Caco-2 (cell line): ENCODE measurements around the gene GRM4. TPM values are rescaled to one million over a fixed set of nuclear protein-coding genes. Genes with fewer than 3 reads are reported as not detected.

Source experiments
- BruUV-seq: library from RNA; stranded (reverse); fragments of 400-500 nt; replicated peaks from 2 replicates; lab custom pipeline; 2021; lab: Mats Ljungman, UMichigan
- CTCF ChIA-PET: fragments of 300-600 bp; sonication (Branson Sonifier 250); formaldehyde crosslinking; loops from one replicate; lab custom pipeline; 2022; ENCODE audit warnings: antibody characterized with exemption; lab: Charles Lee
- POLR2A ChIA-PET: fragments of 300-600 bp; sonication (Branson Sonifier 250); formaldehyde crosslinking; loops from one replicate; lab custom pipeline; 2022; ENCODE audit warnings: antibody characterized with exemption; lab: Charles Lee
- DNase-seq, 2 experiments: peaks; one replicate each; pipeline versions ENCODE4 v3.0.0 to v3.0.0-alpha.2; 2020 to 2022
- H3K27me3 ChIP-seq: replicated peaks from 2 replicates; pipeline ENCODE4 v1.6.0; 2011; ENCODE audit warnings: low read length; ENCODE audit not compliant: control insufficient read depth, insufficient read depth
- H3K36me3 ChIP-seq: 2 replicates; pipeline ENCODE4 v1.5.1; 2011; ENCODE audit warnings: low read length; ENCODE audit not compliant: control insufficient read depth, insufficient read depth
- H3K4me1 ChIP-seq: fragments of 250-450 bp; sonication (Bioruptor Pico); 2 replicates; pipeline ENCODE4 v1.5.1; 2020; ENCODE audit warnings: mild to moderate bottlenecking
- H3K4me3 ChIP-seq: 2 replicates; pipeline ENCODE4 v1.5.1; 2011; ENCODE audit warnings: low read depth, mild to moderate bottlenecking, control low read depth, low read length
- H3K9me3 ChIP-seq: fragments of 250-450 bp; sonication (Bioruptor Pico); 2 replicates; pipeline ENCODE4 v1.5.1; 2020; ENCODE audit warnings: mild to moderate bottlenecking, moderate library complexity
- H3K27ac Mint-ChIP-seq: one replicate; pipeline ENCODE4 v1.8.0; 2022; ENCODE audit warnings: mixed read lengths; ENCODE audit not compliant: unreplicated experiment
- H3K27me3 Mint-ChIP-seq: one replicate; pipeline ENCODE4 v1.8.0; 2022; ENCODE audit warnings: mixed read lengths; ENCODE audit not compliant: insufficient read depth, unreplicated experiment
- H3K36me3 Mint-ChIP-seq: one replicate; pipeline ENCODE4 v1.8.0; 2022; ENCODE audit warnings: mild to moderate bottlenecking, mixed read lengths; ENCODE audit not compliant: insufficient read depth, unreplicated experiment
- H3K4me1 Mint-ChIP-seq: one replicate; pipeline ENCODE4 v1.8.0; 2022; ENCODE audit warnings: low read depth, mixed read lengths; ENCODE audit not compliant: unreplicated experiment
- H3K4me3 Mint-ChIP-seq: one replicate; pipeline ENCODE4 v1.8.0; 2022; ENCODE audit warnings: mild to moderate bottlenecking, moderate library complexity, mixed read lengths; ENCODE audit not compliant: unreplicated experiment
- H3K9me3 Mint-ChIP-seq: one replicate; pipeline ENCODE4 v1.8.0; 2022; ENCODE audit warnings: mixed read lengths; ENCODE audit not compliant: unreplicated experiment
- CTCF ChIP-seq, 2 experiments: fragments of 200-600 bp in 1 of 2; IDR thresholded peaks; 1 replicate in 1 of 2; 2 replicates in 1 of 2; pipeline versions ENCODE4 v1.5.1 to v1.8.0; 2011 to 2022; ENCODE audit warnings: antibody characterized with exemption in 1 of 2, control low read depth in 1 of 2, inconsistent platforms in 1 of 2, low read depth in 1 of 2, low read length in 1 of 2, mild to moderate bottlenecking in 1 of 2, moderate library complexity in 1 of 2; ENCODE audit not compliant: insufficient read depth in 1 of 2, severe bottlenecking in 1 of 2, unreplicated experiment in 1 of 2
- intact Hi-C: fragments of 100-400 bp; cut with micrococcal nuclease; formaldehyde crosslinking; loops from one replicate; pipeline ENCODE4 v1.10.0; 2022; ENCODE audit not compliant: unreplicated experiment
- total RNA-seq: library from RNA; stranded (reverse); gene quantifications from 2 replicates; pipeline ENCODE4 v1.2.3, GENCODE V29; 2022

The GRM4 gene
- total RNA-seq, 1 experiment from 2014 or later, result 0.09 TPM

GRCh38 chr6:34152806-34153520, 7.1 kb upstream of the GRM4 start:
- intact Hi-C loops, result loop anchor here (10.0 kb wide), 1 partner anchor 168 kb away; no protein-coding TSS in a partner anchor
- TF ChIP-seq CTCF (IDR thresholded peaks at IDR 0.05; ENCODE audit: insufficient read depth in 1 of 2, low read depth in 1 of 2, low read length in 1 of 2, severe bottlenecking in 1 of 2, unreplicated experiment in 1 of 2), result no peak
- BruUV-seq, result no TSS peak

DNA sequence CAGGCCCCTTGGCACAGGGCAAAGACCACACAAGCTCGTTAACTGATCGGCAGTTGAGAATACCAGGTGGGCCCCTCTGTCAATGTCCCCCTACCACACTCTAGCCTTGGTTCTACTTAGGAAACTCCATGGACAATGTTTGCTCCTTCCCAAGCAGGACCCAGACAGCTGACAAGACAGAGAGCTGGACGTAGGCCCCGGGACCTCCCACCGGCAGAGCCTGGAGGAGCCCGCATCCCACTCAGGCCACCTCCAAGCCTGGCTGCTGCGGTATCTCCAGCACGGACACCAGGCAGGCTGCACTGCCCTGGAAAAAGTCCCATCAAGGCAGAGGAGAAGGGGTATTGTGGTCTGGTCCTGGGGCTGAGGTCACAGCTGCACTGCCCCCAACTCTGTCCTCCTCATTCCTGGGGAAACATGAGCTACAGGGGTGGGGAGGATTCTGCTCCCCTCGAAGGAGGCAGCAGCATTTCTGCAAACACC, 6.2 kb upstream of the GRM4 start:
- TF ChIP-seq CTCF (IDR thresholded peaks at IDR 0.05; ENCODE audit: insufficient read depth in 1 of 2, low read depth in 1 of 2, low read length in 1 of 2, severe bottlenecking in 1 of 2, unreplicated experiment in 1 of 2), result no peak
- Histone ChIP-seq H3K36me3 (no peaks in the 10 kb centered on the region), H3K27me3 (peaks cover 2% of the 10 kb centered on the region; the same call in 1 of the 2 replicates), H3K9me3 (no peaks in the 10 kb centered on the region), H3K4me3 (no peak overlapping the region), H3K4me1 (peaks cover 4% of the 10 kb centered on the region; the same call in 1 of the 2 replicates)
- BruUV-seq, result no TSS peak
- intact Hi-C loops, result loop anchor here (10.0 kb wide), 1 partner anchor 167 kb away; no protein-coding TSS in a partner anchor
- Mint-ChIP-seq H3K4me1 (no peaks in the 10 kb centered on the region), H3K36me3 (peaks cover 6% of the 10 kb centered on the region), H3K4me3 (no peak overlapping the region), H3K9me3 (no peaks in the 10 kb centered on the region), H3K27me3 (peaks cover 16% of the 10 kb centered on the region), H3K27ac (no peak overlapping the region)
- DNase-seq, result peak in 1 of 2 experiments; percentile 2
- ChIA-PET CTCF (interaction anchor here (0.6 to 5.9 kb wide), 2 partner anchors 98 to 449 kb away, joined by 4 to 39 read pairs; no protein-coding TSS in a partner anchor), POLR2A (no interaction called here)

More at GRCh38 chr6:34152806-34153520, 7.1 kb upstream of the GRM4 start:
- peak in 1 of 2 experiments; percentile 22 for DNase-seq
- Histone ChIP-seq H3K27me3 (peaks cover 2% of the 10 kb centered on the region; the same call in 1 of the 2 replicates), H3K9me3 (no peaks in the 10 kb centered on the region), H3K4me3 (no peak overlapping the region), H3K4me1 (peaks cover 4% of the 10 kb centered on the region; the same call in 1 of the 2 replicates), H3K36me3 (no peaks in the 10 kb centered on the region)
- CTCF ChIA-PET, result interaction anchor here (0.7 to 5.9 kb wide), 2 partner anchors 98 to 390 kb away, joined by 3 to 39 read pairs; no protein-coding TSS in a partner anchor
- H3K4me1 Mint-ChIP-seq, result no peaks in the 10 kb centered on the region
- H3K4me3 Mint-ChIP-seq, result no peak overlapping the region
- H3K9me3 Mint-ChIP-seq, result no peaks in the 10 kb centered on the region
- POLR2A ChIA-PET, result no interaction called here
- peaks cover 16% of the 10 kb centered on the region for H3K27me3 Mint-ChIP-seq
- peaks cover 6% of the 10 kb centered on the region for H3K36me3 Mint-ChIP-seq
- H3K27ac Mint-ChIP-seq, result no peak overlapping the region

- H3K36me3 Mint-ChIP-seq, result peaks cover 6% of the 10 kb centered on the region
Measured at GRCh38 chr6:34151321-34152041, 5.6 kb upstream of the GRM4 start.

More at GRCh38 chr6:34151321-34152041, 5.6 kb upstream of the GRM4 start:
- no peak overlapping the region for H3K4me3 ChIP-seq
- H3K4me3 Mint-ChIP-seq, result no peak overlapping the region
- peaks cover 4% of the 10 kb centered on the region; the same call in 1 of the 2 replicates for H3K4me1 ChIP-seq
- intact Hi-C loops, result loop anchor here (10.0 kb wide), 1 partner anchor 167 kb away; no protein-coding TSS in a partner anchor
- H3K36me3 ChIP-seq, result no peaks in the 10 kb centered on the region
- no peak overlapping the region for H3K27ac Mint-ChIP-seq
- peak; percentile 30 to 43 for DNase-seq
- H3K4me1 Mint-ChIP-seq, result no peaks in the 10 kb centered on the region
- peak in 1 of 2 experiments; percentile 46 for TF ChIP-seq CTCF (IDR thresholded peaks at IDR 0.05; ENCODE audit: insufficient read depth in 1 of 2, low read depth in 1 of 2, low read length in 1 of 2, severe bottlenecking in 1 of 2, unreplicated experiment in 1 of 2)
- ChIA-PET POLR2A (no interaction called here), CTCF (interaction anchor here (0.6 to 5.9 kb wide), 2 partner anchors 97 to 449 kb away, joined by 4 to 39 read pairs; no protein-coding TSS in a partner anchor)
- BruUV-seq, result no TSS peak
- H3K9me3 Mint-ChIP-seq, result no peaks in the 10 kb centered on the region
- peaks cover 2% of the 10 kb centered on the region; the same call in 1 of the 2 replicates for H3K27me3 ChIP-seq
- peaks cover 18% of the 10 kb centered on the region for H3K27me3 Mint-ChIP-seq
- no peaks in the 10 kb centered on the region for H3K9me3 ChIP-seq
